Heart right ventricle (tissue), 16 donors: Measurements from ENCODE around the gene RPS6KA5. TPM values are rescaled to one million over a fixed set of nuclear protein-coding genes. Genes with fewer than 3 reads are reported as not detected.

Source experiments
- ATAC-seq, 8 donors: fragments of 200-7000 bp; cut with Tn5 transposase; one replicate each; pipeline ENCODE4 v1.9.1; 2020; ENCODE audit warnings: mild to moderate bottlenecking in 8 of 8, moderate library complexity in 8 of 8, moderate number of reproducible peaks in 1 of 8
- DNase-seq, 2 donors: peaks; one replicate each; pipeline ENCODE4 v3.0.0-alpha.2; 2020
- H3K27ac ChIP-seq, 10 donors: fragments of 200-600 bp; sonication (generic) in 2 of 10; one replicate each; pipeline versions ENCODE4 v1.5.0 to v1.8.0; 2020 to 2022; ENCODE audit warnings: mild to moderate bottlenecking in 3 of 10
- H3K27me3 ChIP-seq, 7 donors: fragments of 200-600 bp; one replicate each; pipeline ENCODE4 v1.8.0; 2021 to 2022; ENCODE audit warnings: mild to moderate bottlenecking in 2 of 7
- H3K36me3 ChIP-seq, 9 donors: fragments of 200-600 bp; sonication (generic) in 1 of 9; one replicate each; pipeline versions ENCODE4 v1.5.0 to v1.8.0; 2020 to 2022; ENCODE audit warnings: mild to moderate bottlenecking in 2 of 9
- H3K4me1 ChIP-seq, 9 donors: fragments of 200-600 bp; sonication (generic) in 1 of 9; one replicate each; pipeline versions ENCODE4 v1.5.0 to v1.8.0; 2020 to 2022; ENCODE audit warnings: mild to moderate bottlenecking in 4 of 9
- H3K4me3 ChIP-seq, 10 donors: fragments of 200-600 bp; sonication (generic) in 2 of 10; one replicate each; pipeline versions ENCODE4 v1.5.0 to v1.8.0; 2020 to 2022; ENCODE audit warnings: mild to moderate bottlenecking in 7 of 10, moderate library complexity in 2 of 10
- H3K9me3 ChIP-seq, 11 donors: fragments of 200-600 bp in 10 of 11; sonication (generic) in 2 of 11; one replicate each; pipeline versions ENCODE4 v1.5.0 to v1.8.0; 2013 to 2022; ENCODE audit warnings: mild to moderate bottlenecking in 2 of 11, control low read depth in 1 of 11, moderate library complexity in 1 of 11
- CTCF ChIP-seq, 9 donors: fragments of 200-600 bp; sonication (generic) in 2 of 9; IDR thresholded peaks; one replicate each; pipeline versions ENCODE4 v1.5.0 to v1.8.0; 2021 to 2022; ENCODE audit warnings: antibody characterized with exemption in 9 of 9, mild to moderate bottlenecking in 5 of 9, moderate library complexity in 1 of 9
- WGBS, 2 donors: extraction: QIAGEN DNeasy Blood & Tissue Kit; methylation state at CpG; one replicate each; pipeline ENCODE4 v1.1.7; 2013; ENCODE audit warnings: inconsistent platforms in 1 of 2; 5-methylcytosine and 5-hydroxymethylcytosine counted together
- intact Hi-C, 10 donors: fragments of 100-400 bp; cut with DNase I; formaldehyde crosslinking; loops; one replicate each; pipeline versions ENCODE4 v1.11.1 to v1.14.2; 2022
- polyA plus RNA-seq, 2 donors: library from polyadenylated mRNA; stranded (reverse); fragments of 200-250 nt; gene quantifications; one replicate each; pipeline ENCODE4 v1.2.3, GENCODE V29; 2013
- total RNA-seq, 10 donors: library from RNA; stranded (reverse); fragmentation: NEBNext Ultra II Directional in 3 of 10; extraction: Animal tissue kit (Norgen Biotek cat#: 25700) in 3 of 10; gene quantifications; one replicate each; pipeline versions ENCODE4 v1.2.1 to v1.2.4, GENCODE V29; 2021 to 2023
- donor health status: Arrhythmogenic right ventricular cardiomyopathy.
- donor health status: ischemic (EF 13 %, LVEDD 7.1; RV severe dilation, severe dysfunction).
- donor health status: healthy with polysubstance abuse.
- donor health status: DM: no; HTN: yes; CAD: no.
- donor health status: DM: no; HTN: no; CAD: no.
- donor health status: ischemic (EF 25% LVEDD 6.9; RV normal size, moderate dysfunction).
- donor health status: ischemic (EF 25% LVEDD 5.7; RV mildly dilated, moderate dysfunction).
- donor health status: healthy.
- donor health status: DM: yes; HTN: yes; CAD: no.
- donor health status: Ischemic cardiomyopathy.
- donor health status: ischemic (EF 35%, LVEDD 5.7; RV mildly dilated, moderate dysfunction).
- donor health status: nonischemic (EF 11% LVEDD 7.7; RV severe dilation, severe dysfunction).
- donor health status: DM: yes; HTN: yes; CAD: no.
- donor health status: PGD.
- donor health status: ischemic (EF 29% LVEDD 5.4; RV normal size, mild dysfunction).
- donor health status: nonischemic (EF 23%, LVEDD 6.1; RV moderate dilation, normal function).

RPS6KA5 gene
- total and polyA plus RNA-seq, 12 donors = 0.84 to 22.5 (median 9.2) TPM

GRCh38 chr14:90837355-90837754 is 223.1 kb downstream of the RPS6KA5 start:
- TF ChIP-seq CTCF (IDR thresholded peaks at IDR 0.05) = no peak
- 97 to 98% methylated on average over 9 of the region's 9 CpGs for whole genome bisulfite sequencing, 2 donors
- DNase-seq = no peak
- Histone ChIP-seq H3K9me3 (no peaks in the 10 kb centered on the region), H3K27ac (peak overlapping the region in 1 of 10 donors; percentile 86), H3K27me3 (no peaks in the 10 kb centered on the region), H3K4me3 (no peak overlapping the region), H3K36me3 (no peaks in the 10 kb centered on the region), H3K4me1 (peaks cover 0 to 25% (median 17%) of the 10 kb centered on the region in 9 donors)
- no peak for ATAC-seq
- intact Hi-C loops = no loop called here

GRCh38 chr14:90836692-90837063 is 223.8 kb downstream of the RPS6KA5 start:
- Histone ChIP-seq H3K27ac (no peak overlapping the region), H3K4me1 (peaks cover 0 to 25% (median 17%) of the 10 kb centered on the region in 9 donors), H3K9me3 (no peaks in the 10 kb centered on the region), H3K36me3 (no peaks in the 10 kb centered on the region), H3K27me3 (no peaks in the 10 kb centered on the region), H3K4me3 (no peak overlapping the region)
- no peak for DNase-seq
- intact Hi-C loops = no loop called here
- no peak for TF ChIP-seq CTCF (IDR thresholded peaks at IDR 0.05)
- no peak for ATAC-seq
- 90 to 99% methylated on average over 7 of the region's 7 CpGs for WGBS, 2 donors

GRCh38 chr14:90831821-90832220 is 228.6 kb downstream of the RPS6KA5 start:
- no peak for DNase-seq

GRCh38 chr14:90830931-90831701 is 229.3 kb downstream of the RPS6KA5 start:
- intact Hi-C loops = no loop called here
- no peak for DNase-seq
- WGBS, 2 donors = 93% methylated on average over 26 of the region's 26 CpGs

More at GRCh38 chr14:90831821-90832220, 228.6 kb downstream of the RPS6KA5 start:
- TF ChIP-seq CTCF (IDR thresholded peaks at IDR 0.05) = no peak
- no peaks in the 10 kb centered on the region for H3K36me3 ChIP-seq
- H3K27ac ChIP-seq = no peak overlapping the region
- no peak overlapping the region for H3K4me3 ChIP-seq
- H3K9me3 ChIP-seq = no peaks in the 10 kb centered on the region
- intact Hi-C loops = no loop called here
- 90 to 92% methylated on average over 10 of the region's 10 CpGs for WGBS, 2 donors
- H3K27me3 ChIP-seq = no peaks in the 10 kb centered on the region
- ATAC-seq = no peak
- peaks cover 7 to 27% (median 14%) of the 10 kb centered on the region in 9 donors for H3K4me1 ChIP-seq

More at GRCh38 chr14:90830931-90831701, 229.3 kb downstream of the RPS6KA5 start:
- H3K36me3 ChIP-seq = no peaks in the 10 kb centered on the region
- no peak overlapping the region for H3K27ac ChIP-seq
- H3K4me1 ChIP-seq = peaks cover 7 to 23% (median 14%) of the 10 kb centered on the region in 9 donors
- no peaks in the 10 kb centered on the region for H3K27me3 ChIP-seq
- H3K4me3 ChIP-seq = no peak overlapping the region
- TF ChIP-seq CTCF (IDR thresholded peaks at IDR 0.05) = no peak
- no peaks in the 10 kb centered on the region for H3K9me3 ChIP-seq
- no peak for ATAC-seq
